ENCODE data around the gene SMG7. TPM values are rescaled to one million over a fixed set of nuclear protein-coding genes. Genes with fewer than 3 reads are reported as not detected.

Gene SMG7
- total RNA-seq, 2 experiments from 2014 or later, result 45.0 to 185 TPM

GRCh38 chr1:183517401-183517800 lies 45.1 kb downstream of the SMG7 start:
- H3K36me3 ChIP-seq (ENCODE audit: insufficient read depth, low read length), result peaks cover 96% of the 10 kb centered on the region

GRCh38 chr1:183520379-183520778 lies 48.1 kb downstream of the SMG7 start:
- H3K4me1 ChIP-seq (ENCODE audit: insufficient read depth, low read length, poor library complexity, severe bottlenecking), result peaks cover 13% of the 10 kb centered on the region
- no peaks in the 10 kb centered on the region for H3K9me2 ChIP-seq (ENCODE audit: insufficient read depth, low read length)
- H2AFZ ChIP-seq (ENCODE audit: low read length), result no peak overlapping the region
- TF ChIP-seq EZH2phosphoT487 (IDR thresholded peaks at IDR 0.05; ENCODE audit: borderline replicate concordance, low read depth, low read length) (no peak), CTCF (conservative IDR thresholded peaks at IDR 0.05; ENCODE audit: low read length) (no peak)
- H3K4me2 ChIP-seq (ENCODE audit: low read length), result no peak overlapping the region
- H3K79me2 ChIP-seq (ENCODE audit: insufficient read depth, low read depth, low read length), result peaks cover 43% of the 10 kb centered on the region; the same call in 1 of the 2 replicates
- H3K9me3 ChIP-seq (ENCODE audit: low read length), result no peaks in the 10 kb centered on the region
- ChIA-PET POLR2A (interaction anchor here (0.6 kb wide), 1 partner anchor 70 kb away, joined by 4 read pairs; the partner anchor contains the start of gene NCF2), CTCF (ENCODE audit: unreplicated experiment) (no interaction called here)
- no peak overlapping the region for H3K27ac ChIP-seq (ENCODE audit: low read depth, low read length, poor library complexity, severe bottlenecking)
- peaks cover 100% of the 10 kb centered on the region for H3K36me3 ChIP-seq (ENCODE audit: insufficient read depth, low read length)
- H3K4me3 ChIP-seq (ENCODE audit: low read depth, low read length, poor library complexity, severe bottlenecking), result no peak overlapping the region
- intact Hi-C loops (cut with micrococcal nuclease; ENCODE audit: unreplicated experiment), result no loop called here
- DNase-seq (ENCODE audit: low spot score), result no peak
- H4K20me1 ChIP-seq (ENCODE audit: insufficient read depth, low read length), result peaks cover 10% of the 10 kb centered on the region; the same call in 1 of the 2 replicates
- no TSS peak for BruUV-seq (replicated peaks)

More at GRCh38 chr1:183517401-183517800, 45.1 kb downstream of the SMG7 start:
- Histone ChIP-seq H3K4me1 (ENCODE audit: insufficient read depth, low read length, poor library complexity, severe bottlenecking) (peaks cover 13% of the 10 kb centered on the region), H3K9me2 (ENCODE audit: insufficient read depth, low read length) (no peaks in the 10 kb centered on the region), H3K79me2 (ENCODE audit: insufficient read depth, low read depth, low read length) (peaks cover 62% of the 10 kb centered on the region; the same call in 1 of the 2 replicates), H3K4me3 (ENCODE audit: low read depth, low read length, poor library complexity, severe bottlenecking) (no peak overlapping the region), H2AFZ (ENCODE audit: low read length) (no peak overlapping the region), H3K4me2 (ENCODE audit: low read length) (no peak overlapping the region), H3K27ac (ENCODE audit: low read depth, low read length, poor library complexity, severe bottlenecking) (no peak overlapping the region), H4K20me1 (ENCODE audit: insufficient read depth, low read length) (peaks cover 20% of the 10 kb centered on the region; the same call in 1 of the 2 replicates), H3K9me3 (ENCODE audit: low read length) (no peaks in the 10 kb centered on the region)
- intact Hi-C loops (cut with micrococcal nuclease; ENCODE audit: unreplicated experiment), result no loop called here
- no peak for TF ChIP-seq EZH2phosphoT487 (IDR thresholded peaks at IDR 0.05; ENCODE audit: borderline replicate concordance, low read depth, low read length)
- no peak for TF ChIP-seq CTCF (conservative IDR thresholded peaks at IDR 0.05; ENCODE audit: low read length)
- ChIA-PET POLR2A (interaction anchor here (1.3 to 1.8 kb wide), 4 partner anchors 10 to 36 kb away, joined by 4 to 5 read pairs (median 4); no protein-coding TSS in a partner anchor), CTCF (ENCODE audit: unreplicated experiment) (no interaction called here)
- DNase-seq (ENCODE audit: low spot score), result no peak
- no TSS peak for BruUV-seq (replicated peaks)

- POLR2A ChIA-PET, result interaction anchor here (0.7 to 4.3 kb wide), 4 partner anchors 8 to 37 kb away, joined by 3 to 33 read pairs (median 5); no protein-coding TSS in a partner anchor
- no peak for TF ChIP-seq CTCF (conservative IDR thresholded peaks at IDR 0.05; ENCODE audit: low read length)
- no peak for TF ChIP-seq EZH2phosphoT487 (IDR thresholded peaks at IDR 0.05; ENCODE audit: borderline replicate concordance, low read depth, low read length)
These were observed 49.8 kb downstream of the SMG7 start for GRCh38 chr1:183522104-183522503.

More at GRCh38 chr1:183522104-183522503, 49.8 kb downstream of the SMG7 start:
- H3K79me2 ChIP-seq (ENCODE audit: insufficient read depth, low read depth, low read length), result peaks cover 40% of the 10 kb centered on the region; the same call in 1 of the 2 replicates
- DNase-seq (ENCODE audit: low spot score), result no peak
- peaks cover 9% of the 10 kb centered on the region; the same call in 1 of the 2 replicates for H4K20me1 ChIP-seq (ENCODE audit: insufficient read depth, low read length)
- BruUV-seq (replicated peaks), result no TSS peak
- CTCF ChIA-PET (ENCODE audit: unreplicated experiment), result no interaction called here
- no peaks in the 10 kb centered on the region for H3K9me3 ChIP-seq (ENCODE audit: low read length)
- no peak overlapping the region for H3K4me2 ChIP-seq (ENCODE audit: low read length)
- no peaks in the 10 kb centered on the region for H3K9me2 ChIP-seq (ENCODE audit: insufficient read depth, low read length)
- no peak overlapping the region for H2AFZ ChIP-seq (ENCODE audit: low read length)
- peaks cover 97% of the 10 kb centered on the region for H3K36me3 ChIP-seq (ENCODE audit: insufficient read depth, low read length)
- peaks cover 13% of the 10 kb centered on the region for H3K4me1 ChIP-seq (ENCODE audit: insufficient read depth, low read length, poor library complexity, severe bottlenecking)
- H3K4me3 ChIP-seq (ENCODE audit: low read depth, low read length, poor library complexity, severe bottlenecking), result no peak overlapping the region
- intact Hi-C loops (cut with micrococcal nuclease; ENCODE audit: unreplicated experiment), result no loop called here
- no peak overlapping the region for H3K27ac ChIP-seq (ENCODE audit: low read depth, low read length, poor library complexity, severe bottlenecking)
